Right forelimb (tissue), 1 donor: ENCODE results near the gene SPRR2D.

Source experiments
- DNase-seq: peaks from one replicate; pipeline ENCODE4 v3.0.0-alpha.2; 2018

Gene SPRR2D

GRCh38 chr1:153001382-153001781, 39.5 kb downstream of the SPRR2D start, which contains the start of gene SPRR3:
SPRR3 (plus strand) TSS chr1:153001749; CDS start chr1:153003021, 1,272 bp downstream.
- DNase-seq, result no peak

GRCh38 chr1:153000294-153000693, 40.6 kb downstream of the SPRR2D start:
- DNase-seq, result no peak

GRCh38 chr1:152999818-153000217, 41.1 kb downstream of the SPRR2D start:
- no peak for DNase-seq

- no peak for DNase-seq
Measured at GRCh38 chr1:152998476-152998875, 42.4 kb downstream of the SPRR2D start.

GRCh38 chr1:152997901-152998300, 43.0 kb downstream of the SPRR2D start:
- DNase-seq, result no peak

GRCh38 chr1:152996633-152997400, 44.1 kb downstream of the SPRR2D start:
- no peak for DNase-seq

GRCh38 chr1:152995842-152996241, 45.1 kb downstream of the SPRR2D start:
- DNase-seq, result no peak

- DNase-seq, result no peak
Measured at GRCh38 chr1:152993186-152993585, 47.7 kb downstream of the SPRR2D start.
